GM13976 (cell line): ENCODE data around the gene BIRC5.
"Not testable (repeated sequence)": the region's sequence is repeated elsewhere in the genome, so short reads cannot be mapped to it uniquely, and the experiment has no call there.

Experiments used
- DNase-seq: peaks from one replicate; pipeline ENCODE4 v3.0.0; 2012; ENCODE audit warnings: low spot score
- CTCF ChIP-seq: IDR thresholded peaks from 2 replicates; pipeline ENCODE4 v1.5.1; 2012; ENCODE audit warnings: borderline replicate concordance, mild to moderate bottlenecking; ENCODE audit not compliant: insufficient read depth; ENCODE audit errors: extremely low read depth, missing control alignments, control extremely low read depth
- in situ Hi-C: fragments of 300-500 bp; cut with MboI; formaldehyde crosslinking; loops from one replicate; pipeline ENCODE4 v1.12.0; 2022; ENCODE audit warnings: low sequenced_read_pairs, mixed read lengths, inconsistent platforms; ENCODE audit not compliant: unreplicated experiment

Gene BIRC5

GRCh38 chr17:78170692-78171590, 43.1 kb upstream of the BIRC5 start:
- no peak for TF ChIP-seq CTCF
- DNase-seq = no peak
- in situ Hi-C loops = no loop called here

GRCh38 chr17:78171591-78172248, 42.3 kb upstream of the BIRC5 start:
- in situ Hi-C loops, DNase-seq: not testable (repeated sequence)

GRCh38 chr17:78172249-78173051, 41.6 kb upstream of the BIRC5 start:
- DNase-seq = no peak
- no peak for TF ChIP-seq CTCF
- in situ Hi-C loops = no loop called here

GRCh38 chr17:78173097-78173715, 40.8 kb upstream of the BIRC5 start:
- TF ChIP-seq CTCF = no peak
- in situ Hi-C loops = no loop called here
- DNase-seq = peak; percentile 78

- peak; percentile 35 for TF ChIP-seq CTCF
- in situ Hi-C loops = no loop called here
Measured at GRCh38 chr17:78174346-78174869, 39.6 kb upstream of the BIRC5 start.

GRCh38 chr17:78174870-78175642, 39.0 kb upstream of the BIRC5 start:
- peak; percentile 19 for TF ChIP-seq CTCF
- in situ Hi-C loops = no loop called here
- DNase-seq = no peak

More at GRCh38 chr17:78174346-78174869, 39.6 kb upstream of the BIRC5 start:
- DNase-seq = peak; percentile 45
